Fibroblast of skin of right quadriceps (primary cell): Measurements from ENCODE around the gene PDE6C.

Experiments
- DNase-seq: peaks from one replicate; pipeline ENCODE4 v3.0.0-alpha.2; 2013

PDE6C gene

DNA sequence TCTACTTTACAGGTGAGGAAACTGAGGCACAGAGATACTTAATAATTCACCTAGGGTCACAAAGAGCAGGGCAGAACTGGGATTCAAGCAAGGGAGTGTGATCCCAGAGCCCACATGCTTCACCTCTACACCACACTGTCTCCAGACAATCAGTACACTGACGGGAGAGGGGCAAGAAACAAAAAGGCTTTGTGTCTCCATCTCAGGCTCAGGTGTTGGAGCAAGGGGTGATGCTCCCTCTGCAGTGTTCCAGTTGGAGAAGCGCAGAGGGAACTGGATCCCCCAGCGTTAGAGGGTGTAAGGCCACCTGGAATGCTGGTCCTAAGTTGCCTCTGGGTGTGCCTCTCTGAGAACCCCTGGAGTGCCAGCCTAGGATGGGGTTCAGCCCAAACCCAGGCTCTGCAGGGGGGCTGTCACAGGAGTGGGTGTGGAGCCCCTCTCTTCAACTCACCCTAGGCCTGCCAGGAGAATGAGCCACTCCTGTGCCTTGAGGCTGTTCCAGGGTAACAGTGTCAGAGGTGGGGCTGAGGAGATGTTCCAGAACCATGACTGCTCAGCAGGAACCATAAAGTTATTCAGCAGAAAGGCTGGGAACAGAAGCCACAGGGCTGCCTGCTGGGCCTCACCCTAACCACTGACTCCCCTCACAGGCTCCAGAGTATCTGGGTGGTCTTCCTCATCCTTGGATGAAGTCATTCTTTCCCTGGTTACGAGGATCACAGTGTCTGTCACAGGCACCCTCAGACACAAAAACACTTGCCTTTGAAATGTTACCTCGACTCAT is 16.8 kb upstream of the PDE6C start:
- DNase-seq = peak; percentile 51

GRCh38 chr10:93596539-93596938 is 15.8 kb upstream of the PDE6C start:
- DNase-seq = no peak

DNA sequence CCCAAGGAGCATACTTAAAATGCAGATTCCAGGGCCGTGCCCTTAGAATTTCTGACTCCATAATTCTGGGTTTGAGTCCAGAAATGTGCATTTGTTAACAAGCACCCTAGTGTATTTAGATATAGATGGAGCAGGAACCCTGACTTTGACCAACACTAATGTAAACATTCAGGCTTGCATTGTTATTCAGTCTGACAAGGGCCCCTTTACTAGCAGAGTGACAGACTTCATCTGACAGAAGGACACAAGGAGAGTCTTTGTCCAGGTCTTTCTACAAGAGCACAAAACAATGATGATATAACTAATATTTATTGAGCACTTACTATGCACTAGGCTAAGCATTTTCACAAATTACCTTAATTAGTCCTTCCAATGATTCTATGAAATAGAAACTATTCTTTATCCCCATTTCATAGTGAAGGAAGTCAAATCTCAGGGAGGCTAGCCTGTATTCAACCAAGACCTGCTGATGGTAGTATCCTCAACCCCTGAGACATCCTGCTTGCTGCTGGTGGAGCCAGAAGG is 15.2 kb upstream of the PDE6C start:
- DNase-seq = no peak

GRCh38 chr10:93598157-93598556 is 14.2 kb upstream of the PDE6C start:
- DNase-seq = no peak

DNA sequence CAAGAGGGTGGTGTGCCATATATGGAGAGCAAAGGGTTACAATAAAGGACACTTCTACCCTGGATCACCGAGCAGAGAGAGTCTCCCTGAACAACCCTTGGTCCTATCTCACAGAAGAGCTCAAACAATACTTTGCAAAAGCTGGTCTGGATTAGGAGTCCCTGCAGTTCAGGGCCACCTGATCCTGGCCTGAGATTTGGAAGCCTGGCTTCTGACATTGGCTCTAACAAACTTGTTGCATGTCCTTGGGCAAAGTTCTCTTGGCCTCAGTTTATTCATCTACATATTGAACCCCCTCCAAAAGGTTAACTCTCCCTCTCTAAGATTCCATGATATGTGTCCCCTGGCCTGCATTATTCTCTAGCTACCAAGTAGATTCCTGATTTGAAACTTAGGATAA is 13.0 kb upstream of the PDE6C start:
- no peak for DNase-seq

- no peak for DNase-seq
These were observed 12.6 kb upstream of the PDE6C start for GRCh38 chr10:93599778-93600177.

GRCh38 chr10:93600446-93601145 is 11.7 kb upstream of the PDE6C start:
- DNase-seq = peak; percentile 24

DNA sequence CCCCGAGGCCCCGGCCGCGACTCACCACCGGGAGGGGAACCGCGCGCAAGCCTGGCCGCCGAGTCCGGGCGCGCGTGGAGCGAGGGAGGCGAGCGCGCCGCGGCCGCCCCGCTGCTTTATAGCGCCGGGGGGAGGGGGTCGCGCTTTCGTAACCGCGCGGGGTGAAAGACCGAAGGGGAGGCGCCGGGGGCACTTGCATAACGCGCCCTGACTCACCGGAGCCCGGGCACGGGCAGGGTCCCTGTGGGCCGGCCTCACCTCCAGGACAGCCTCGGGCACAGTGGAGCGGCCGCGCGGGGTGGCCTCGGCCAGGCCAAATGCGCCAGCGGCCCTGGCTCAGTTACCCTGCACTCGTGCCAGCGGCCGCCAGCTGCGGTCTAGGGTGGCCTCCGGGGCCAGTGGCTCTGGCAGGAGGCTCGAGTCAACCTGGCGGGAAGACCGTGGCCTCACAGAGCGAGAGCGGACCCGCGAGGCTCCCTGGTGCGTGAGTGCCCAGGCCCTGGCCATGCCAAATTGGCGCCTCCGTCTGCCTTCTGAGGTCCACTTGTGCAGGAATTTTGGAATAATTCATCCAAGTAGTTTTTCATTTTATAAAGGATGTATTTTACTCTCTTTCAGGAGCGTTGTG is 11.1 kb upstream of the PDE6C start, which contains the start of gene RBP4:
RBP4 (minus strand) TSS at position 90 of the 628 bp plus-strand sequence. CDS start 207 bp downstream, outside the sequence.
- no peak for DNase-seq

- no peak for DNase-seq
These were observed 10.6 kb upstream of the PDE6C start for GRCh38 chr10:93601774-93602162.

GRCh38 chr10:93603023-93603422 is 9.3 kb upstream of the PDE6C start:
- DNase-seq = no peak

GRCh38 chr10:93604146-93604545 is 8.2 kb upstream of the PDE6C start:
- DNase-seq = no peak

GRCh38 chr10:93608421-93608820 is 3.9 kb upstream of the PDE6C start:
- DNase-seq = no peak

DNA sequence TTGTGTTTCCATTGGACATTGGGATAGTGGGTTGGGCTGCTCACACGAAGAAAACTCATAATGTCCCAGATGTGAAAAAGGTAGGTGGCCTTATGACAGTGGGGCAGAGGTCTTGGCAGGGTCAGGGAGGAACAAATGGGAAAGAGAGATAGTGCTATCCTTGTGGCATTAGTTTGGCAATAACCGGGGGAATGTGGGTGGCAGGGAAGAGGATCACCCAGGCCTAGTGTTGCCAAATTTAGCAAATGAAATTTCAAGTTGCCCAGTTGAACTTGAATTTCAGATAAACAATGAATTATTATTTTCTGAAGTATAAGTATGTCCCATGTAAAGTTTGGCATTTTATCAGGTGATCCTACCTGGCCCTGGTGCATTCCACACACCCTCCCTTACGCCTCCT is 789 bp downstream of the PDE6C start:
- DNase-seq = no peak

DNA sequence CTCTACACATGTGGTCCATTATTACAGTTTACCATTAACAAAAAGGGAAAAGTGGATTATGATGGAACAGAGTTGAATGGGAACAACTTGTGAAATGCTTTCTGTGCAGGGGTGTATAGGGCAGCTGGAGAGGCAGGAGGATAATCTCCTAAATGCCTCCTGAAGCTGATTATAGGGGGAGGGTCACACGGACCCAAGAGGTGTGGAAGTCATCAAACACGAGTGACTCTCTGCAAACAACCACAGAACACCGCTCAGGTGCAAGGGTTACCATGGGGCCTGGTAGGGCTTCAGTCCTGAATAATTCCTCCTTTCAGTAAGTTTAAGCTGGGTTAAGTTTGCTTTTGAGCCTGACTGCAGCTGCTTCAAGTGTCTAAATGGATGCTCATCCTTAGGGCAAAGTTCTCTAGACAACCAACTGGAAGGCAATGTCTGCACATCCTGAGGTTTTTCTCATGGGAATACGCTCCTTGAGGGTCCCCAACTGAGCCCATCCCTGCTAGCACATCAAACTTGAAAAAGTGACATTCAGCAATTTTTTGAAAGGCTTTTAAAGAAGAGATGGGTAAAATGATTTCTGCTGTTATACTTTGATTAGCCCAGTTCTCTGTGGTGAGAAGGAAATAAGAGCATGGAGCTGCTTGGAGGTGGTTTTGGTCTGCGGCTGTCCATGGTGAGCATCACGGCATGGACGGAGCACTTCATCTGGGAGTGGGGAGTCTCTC is 1.9 kb downstream of the PDE6C start:
- no peak for DNase-seq

DNA sequence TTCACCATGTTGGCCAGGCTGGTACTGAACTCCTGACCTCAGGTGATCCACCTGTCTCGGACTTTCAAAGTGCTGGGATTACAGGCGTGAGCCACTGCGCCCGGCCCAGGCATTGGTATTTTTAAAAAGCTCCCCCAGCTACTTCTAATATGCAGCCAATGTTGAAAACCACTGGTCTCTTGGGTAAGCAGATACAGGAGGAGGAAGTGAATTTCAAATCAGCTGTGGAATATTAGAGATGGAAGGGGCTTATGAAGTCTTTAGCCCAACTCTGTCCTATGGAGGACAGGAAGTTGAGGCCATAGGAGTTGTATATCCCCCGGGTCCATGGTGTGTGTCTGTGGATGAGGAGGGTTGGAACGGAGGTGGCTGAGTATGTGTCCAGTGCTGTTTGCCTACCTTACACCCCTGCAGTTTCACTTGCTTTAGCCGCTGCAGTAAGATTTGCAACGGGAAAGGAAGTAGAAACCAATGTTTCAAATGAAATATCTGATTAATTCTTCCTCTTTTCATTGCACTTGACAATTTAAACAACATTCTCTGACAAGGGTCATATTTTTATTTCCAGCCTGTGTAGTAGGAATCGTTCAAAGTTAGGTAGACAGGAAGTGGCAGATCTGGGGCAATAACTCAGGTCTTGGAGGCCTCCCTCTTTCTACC is 3.4 kb downstream of the PDE6C start:
- DNase-seq = no peak

- DNase-seq = no peak
These were observed 8.6 kb downstream of the PDE6C start for GRCh38 chr10:93620925-93621324.

GRCh38 chr10:93622942-93623341 is 10.6 kb downstream of the PDE6C start:
- no peak for DNase-seq

DNA sequence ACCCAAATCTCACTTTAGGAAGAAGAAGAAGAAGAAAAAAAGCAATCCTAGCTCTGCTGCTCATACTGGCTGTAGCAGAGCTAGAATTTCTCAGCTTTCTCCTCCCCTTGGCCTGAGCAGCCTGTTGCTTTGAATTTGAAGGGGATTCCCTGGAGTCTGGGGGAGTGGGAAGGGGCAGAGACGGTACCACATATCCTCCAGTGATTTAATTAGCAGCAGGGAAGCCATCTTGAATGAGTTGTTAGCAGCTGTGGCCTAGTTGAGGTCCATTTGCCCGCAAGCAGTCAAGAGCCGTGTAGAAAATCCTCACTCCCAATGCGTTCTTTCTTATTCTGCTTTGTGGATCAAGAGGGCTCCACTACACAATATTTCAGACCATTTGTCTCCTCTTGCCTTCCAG is 16.5 kb downstream of the PDE6C start:
- no peak for DNase-seq

DNA sequence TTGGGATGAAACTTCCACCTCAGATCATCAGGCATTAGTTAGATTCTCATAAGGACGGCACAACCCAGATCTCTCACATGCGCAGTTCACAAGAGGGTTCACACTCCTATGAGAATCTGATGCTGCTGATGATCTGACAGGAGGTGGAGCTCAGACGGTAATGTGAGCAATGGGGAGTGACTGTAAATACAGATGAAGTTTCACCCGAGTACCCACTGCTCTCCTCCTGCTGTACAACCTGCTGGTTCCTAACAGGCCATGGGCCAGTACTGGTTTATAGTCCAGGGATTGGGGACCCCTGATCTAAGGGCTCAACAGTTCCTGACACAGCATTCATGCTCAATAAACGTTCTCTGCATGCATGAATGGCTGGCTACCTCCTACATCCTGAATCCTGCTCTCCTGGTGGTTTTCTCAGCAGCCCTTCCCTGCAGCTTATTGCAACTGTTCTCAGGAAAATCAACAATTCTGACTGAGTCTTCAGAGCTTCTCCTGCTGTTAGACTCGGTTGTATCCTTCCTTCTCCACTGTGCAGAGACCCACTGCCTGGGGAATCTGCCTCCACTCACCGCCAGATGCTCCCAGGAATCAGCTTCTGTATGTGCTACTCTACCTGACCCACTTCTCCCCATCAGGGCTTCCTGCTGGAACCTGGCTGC is 17.4 kb downstream of the PDE6C start:
- DNase-seq = no peak

DNA sequence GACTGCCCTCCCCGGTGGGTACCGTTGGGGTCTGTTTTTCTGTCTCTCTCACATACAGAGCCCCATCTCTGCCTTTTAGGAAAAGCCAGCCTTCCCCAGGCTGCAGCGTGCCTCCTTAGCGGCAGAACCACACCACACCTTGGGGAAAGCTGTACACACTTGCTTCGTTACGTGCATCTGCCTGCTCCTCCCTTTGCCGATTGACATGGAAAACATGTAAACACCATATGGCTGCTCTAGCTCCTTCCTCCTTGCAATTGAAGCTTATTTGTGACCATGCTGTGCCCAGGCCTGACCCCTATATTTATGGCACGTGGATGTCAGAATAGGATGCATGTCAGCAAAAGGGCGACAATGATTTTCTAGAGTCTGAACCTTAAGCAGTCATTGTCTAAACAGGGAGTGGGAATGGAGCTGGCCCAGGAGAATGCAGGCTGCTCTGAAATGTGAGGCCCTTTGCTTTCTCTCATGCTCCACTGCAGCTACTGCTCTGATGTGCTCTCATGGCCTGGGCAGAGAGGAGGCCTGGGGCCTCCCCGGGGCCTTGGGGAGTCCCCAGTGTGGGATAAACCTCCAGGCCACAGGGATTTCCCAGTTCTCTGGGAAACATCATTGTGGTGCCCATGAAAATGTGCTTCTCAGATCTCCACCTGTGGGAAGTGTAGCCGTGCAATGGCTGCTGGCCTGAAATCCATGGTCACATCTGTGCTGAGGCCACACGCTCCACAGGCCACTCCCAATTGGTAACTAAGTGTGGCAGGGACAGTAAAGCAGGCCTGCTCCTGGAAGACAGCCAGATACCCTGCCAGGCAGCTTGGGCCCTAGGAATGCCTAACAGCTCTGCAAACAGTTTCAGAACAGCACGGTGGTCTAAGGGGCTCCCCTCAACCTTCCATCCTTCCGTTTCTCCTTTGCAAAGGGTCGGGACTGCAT is 18.6 kb downstream of the PDE6C start:
- DNase-seq = no peak

GRCh38 chr10:93639791-93640190 is 27.5 kb downstream of the PDE6C start:
- no peak for DNase-seq
